ENCODE results near the gene HLA-DPA1.

DNA sequence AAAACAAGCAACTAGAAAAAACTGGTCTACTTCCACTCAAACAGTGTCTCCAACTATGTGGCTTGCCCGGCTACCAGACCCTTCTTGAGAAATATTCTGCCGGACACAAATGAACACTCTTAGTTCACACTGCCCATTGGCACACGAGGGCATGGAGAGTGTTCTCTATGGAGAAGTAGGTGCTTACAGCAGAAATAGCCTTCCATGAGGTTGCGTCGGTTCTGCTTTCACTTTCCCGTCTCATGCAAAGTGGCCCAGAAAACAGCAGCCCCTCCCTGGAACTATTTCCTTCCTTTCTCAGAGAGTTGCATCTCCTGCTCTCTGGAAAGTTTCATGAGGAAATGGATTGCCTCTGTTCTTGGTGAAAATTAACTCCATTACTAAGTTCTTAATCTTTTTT, 54.5 kb downstream of the HLA-DPA1 start:
- TF ChIP-seq YY1 (IDR thresholded peaks at IDR 0.05; ENCODE audit: low read depth) (no peak), EP300 (IDR thresholded peaks at IDR 0.05; ENCODE audit: borderline replicate concordance) (no peak)
- TF ChIP-seq, protein P1, sequence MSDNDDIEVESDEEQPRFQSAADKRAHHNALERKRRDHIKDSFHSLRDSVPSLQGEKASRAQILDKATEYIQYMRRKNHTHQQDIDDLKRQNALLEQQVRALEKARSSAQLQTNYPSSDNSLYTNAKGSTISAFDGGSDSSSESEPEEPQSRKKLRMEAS (IDR thresholded peaks at IDR 0.05): no peak
